Liver (tissue), 9 donors: Measurements from ENCODE around the gene TIMP1. TPM values are rescaled to one million over a fixed set of nuclear protein-coding genes. Genes with fewer than 3 reads are reported as not detected.

Source experiments
- DNase-seq: peaks from one replicate; pipeline ENCODE4 v3.0.0-alpha.2; 2017; ENCODE audit warnings: low spot score
- H3K27ac ChIP-seq, 2 donors: one replicate each; pipeline ENCODE4 v1.7.0; 2013; ENCODE audit warnings: inconsistent platforms in 2 of 2, low read length in 2 of 2, control low read depth in 1 of 2, low read depth in 1 of 2, mild to moderate bottlenecking in 1 of 2
- H3K27me3 ChIP-seq, 4 donors: one replicate each; pipeline versions ENCODE4 v1.6.1 to v1.7.0; 2013; ENCODE audit warnings: low read length in 3 of 4, inconsistent platforms in 1 of 4, mild to moderate bottlenecking in 1 of 4, moderate library complexity in 1 of 4; ENCODE audit not compliant: control insufficient read depth in 4 of 4, insufficient read depth in 4 of 4
- H3K36me3 ChIP-seq, 4 donors: one replicate each; pipeline versions ENCODE4 v1.6.1 to v1.7.0; 2013; ENCODE audit warnings: low read length in 3 of 4, mild to moderate bottlenecking in 3 of 4, low read depth in 1 of 4, moderate library complexity in 1 of 4; ENCODE audit not compliant: control insufficient read depth in 4 of 4, insufficient read depth in 3 of 4
- H3K4me1 ChIP-seq, 4 donors: one replicate each; pipeline versions ENCODE4 v1.6.1 to v1.7.0; 2013; ENCODE audit warnings: low read length in 3 of 4, mild to moderate bottlenecking in 3 of 4, moderate library complexity in 1 of 4; ENCODE audit not compliant: control insufficient read depth in 4 of 4, insufficient read depth in 4 of 4
- H3K4me3 ChIP-seq, 3 donors: one replicate each; pipeline versions ENCODE4 v1.6.1 to v1.7.0; 2013; ENCODE audit warnings: low read length in 3 of 3, control low read depth in 1 of 3, low read depth in 1 of 3, mild to moderate bottlenecking in 1 of 3
- H3K9ac ChIP-seq, 2 donors: one replicate each; pipeline ENCODE4 v1.7.0; 2013; ENCODE audit warnings: low read length in 2 of 2, mild to moderate bottlenecking in 2 of 2, moderate library complexity in 2 of 2, control low read depth in 1 of 2, low read depth in 1 of 2
- H3K9me3 ChIP-seq, 4 donors: one replicate each; pipeline versions ENCODE4 v1.6.1 to v1.7.0; 2013; ENCODE audit warnings: low read length in 3 of 4; ENCODE audit not compliant: control insufficient read depth in 4 of 4
- EGR1 ChIP-seq, 2 donors: IDR thresholded peaks; 2 replicates each; pipeline ENCODE4 v1.6.1; 2016 to 2018; ENCODE audit warnings: antibody characterized with exemption in 2 of 2, low read depth in 2 of 2
- FOXA1 ChIP-seq: IDR thresholded peaks from 2 replicates; pipeline ENCODE4 v1.6.1; 2016; ENCODE audit warnings: antibody characterized with exemption
- FOXA2 ChIP-seq: IDR thresholded peaks from 2 replicates; pipeline ENCODE4 v1.6.1; 2016; ENCODE audit warnings: antibody characterized with exemption
- GABPA ChIP-seq, 2 donors: IDR thresholded peaks in 1 of 2; conservative IDR thresholded peaks in 1 of 2; 2 replicates each; pipeline ENCODE4 v1.6.1; 2016; ENCODE audit warnings: antibody characterized with exemption in 2 of 2, mild to moderate bottlenecking in 1 of 2, moderate library complexity in 1 of 2
- HNF4A ChIP-seq, 2 donors: conservative IDR thresholded peaks; 2 replicates each; pipeline ENCODE4 v1.6.1; 2016; ENCODE audit warnings: antibody characterized with exemption in 2 of 2, mild to moderate bottlenecking in 2 of 2
- HNF4G ChIP-seq: IDR thresholded peaks from 2 replicates; pipeline ENCODE4 v1.6.1; 2016; ENCODE audit warnings: antibody characterized with exemption
- JUND ChIP-seq, 2 donors: IDR thresholded peaks; 2 replicates each; pipeline ENCODE4 v1.6.1; 2016; ENCODE audit warnings: antibody characterized with exemption in 2 of 2
- NR2F2 ChIP-seq: IDR thresholded peaks from 2 replicates; pipeline ENCODE4 v1.6.1; 2016; ENCODE audit warnings: antibody characterized with exemption
- RAD21 ChIP-seq, 2 donors: IDR thresholded peaks; 2 replicates each; pipeline ENCODE4 v1.6.1; 2016; ENCODE audit warnings: antibody characterized with exemption in 2 of 2, mild to moderate bottlenecking in 2 of 2
- RXRA ChIP-seq, 2 donors: IDR thresholded peaks; 2 replicates each; pipeline ENCODE4 v1.6.1; 2017 to 2018; ENCODE audit warnings: antibody characterized with exemption in 2 of 2, mild to moderate bottlenecking in 1 of 2
- SP1 ChIP-seq: IDR thresholded peaks from 2 replicates; pipeline ENCODE4 v1.6.1; 2018; ENCODE audit warnings: antibody characterized with exemption, mild to moderate bottlenecking
- TAF1 ChIP-seq: conservative IDR thresholded peaks from 2 replicates; pipeline ENCODE4 v1.6.1; 2016; ENCODE audit warnings: antibody characterized with exemption, mild to moderate bottlenecking
- YY1 ChIP-seq: IDR thresholded peaks from 2 replicates; pipeline ENCODE4 v1.6.1; 2016; ENCODE audit warnings: antibody characterized with exemption, mild to moderate bottlenecking
- WGBS: extraction: QIAGEN DNeasy Blood & Tissue Kit; methylation state at CpG from one replicate; pipeline ENCODE4 v1.1.7; 2013; 5-methylcytosine and 5-hydroxymethylcytosine counted together
- polyA plus RNA-seq, 2 donors: library from polyadenylated mRNA; stranded (reverse) in 1 of 2; unstranded in 1 of 2; fragments of 200-250 nt in 1 of 2; fragments of >200 nt in 1 of 2; fragmentation: Nextera tagmentation in 1 of 2; extraction: Ambion mirVana in 1 of 2; gene quantifications; one replicate each; pipeline versions ENCODE4 v1.2.1 to v1.2.3, GENCODE V29; 2013 to 2015
- total RNA-seq, 2 donors: library from RNA; depleted of rRNA; stranded (reverse); fragments of >200 nt; gene quantifications; one replicate each; pipeline ENCODE4 v1.2.3, GENCODE V29; 2014
- TF ChIP-seq, protein P1 (sequence below): IDR thresholded peaks from 2 replicates; pipeline ENCODE4 v1.6.1; 2016; ENCODE audit warnings: antibody characterized with exemption, mild to moderate bottlenecking
- TF ChIP-seq, protein P2 (sequence below): IDR thresholded peaks from 2 replicates; pipeline ENCODE4 v1.6.1; 2016; ENCODE audit warnings: antibody characterized with exemption
- TF ChIP-seq, protein P3 (sequence below): IDR thresholded peaks from 2 replicates; pipeline ENCODE4 v1.6.1; 2016; ENCODE audit warnings: antibody characterized with exemption
- TF ChIP-seq, protein P4 (sequence below): fragments of 150-350 bp; IDR thresholded peaks from 2 replicates; pipeline ENCODE4 v1.5.1; 2017; ENCODE audit warnings: improper control_type of control experiment, low read depth, low read length; ENCODE audit not compliant: missing input control
- TF ChIP-seq, protein P5 (sequence below): IDR thresholded peaks from 2 replicates; pipeline ENCODE4 v1.6.1; 2016; ENCODE audit warnings: antibody characterized with exemption
- donor health status: healthy.
- donor health status: healthy.
- donor health status: healthy.
- donor health status: healthy.
- donor health status: healthy.

The TIMP1 gene
- total and polyA plus RNA-seq, 4 donors, result 18.0 to 1,609 (median 146) TPM

DNA sequence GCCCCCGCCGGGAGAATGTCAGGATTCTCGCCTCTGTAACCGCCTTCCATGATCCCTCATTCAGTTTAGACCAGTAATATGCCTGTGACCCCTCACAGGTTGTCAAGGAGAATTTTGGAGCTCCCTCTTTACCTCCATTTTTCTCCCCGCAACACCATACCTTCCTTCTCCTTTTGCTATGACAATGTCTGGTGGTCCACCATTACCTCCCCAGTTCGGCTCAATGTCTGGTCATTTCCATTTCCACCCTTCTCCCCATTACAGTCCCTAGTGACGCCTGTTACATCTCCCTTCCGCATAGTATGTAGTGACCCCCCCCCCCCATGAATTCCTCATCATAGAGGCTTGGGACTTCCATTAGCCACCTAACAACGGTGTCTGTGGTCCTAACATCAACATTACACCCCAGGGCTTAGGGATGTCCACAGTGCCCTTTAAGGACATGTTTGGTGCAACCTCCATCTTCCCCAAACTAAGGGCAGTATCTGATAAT is 20.5 kb upstream of the TIMP1 start:
- Histone ChIP-seq H3K9ac (peak overlapping the region; percentile 1 to 69), H3K9me3 (no peaks in the 10 kb centered on the region), H3K4me3 (peak overlapping the region; percentile 64 to 82 (median 78)), H3K36me3 (peaks cover 0 to 21% (median 7%) of the 10 kb centered on the region in 4 donors), H3K4me1 (peaks cover 3 to 26% (median 19%) of the 10 kb centered on the region in 4 donors), H3K27ac (peak overlapping the region; percentile 89 to 91), H3K27me3 (no peaks in the 10 kb centered on the region)
- TF ChIP-seq, protein P1, sequence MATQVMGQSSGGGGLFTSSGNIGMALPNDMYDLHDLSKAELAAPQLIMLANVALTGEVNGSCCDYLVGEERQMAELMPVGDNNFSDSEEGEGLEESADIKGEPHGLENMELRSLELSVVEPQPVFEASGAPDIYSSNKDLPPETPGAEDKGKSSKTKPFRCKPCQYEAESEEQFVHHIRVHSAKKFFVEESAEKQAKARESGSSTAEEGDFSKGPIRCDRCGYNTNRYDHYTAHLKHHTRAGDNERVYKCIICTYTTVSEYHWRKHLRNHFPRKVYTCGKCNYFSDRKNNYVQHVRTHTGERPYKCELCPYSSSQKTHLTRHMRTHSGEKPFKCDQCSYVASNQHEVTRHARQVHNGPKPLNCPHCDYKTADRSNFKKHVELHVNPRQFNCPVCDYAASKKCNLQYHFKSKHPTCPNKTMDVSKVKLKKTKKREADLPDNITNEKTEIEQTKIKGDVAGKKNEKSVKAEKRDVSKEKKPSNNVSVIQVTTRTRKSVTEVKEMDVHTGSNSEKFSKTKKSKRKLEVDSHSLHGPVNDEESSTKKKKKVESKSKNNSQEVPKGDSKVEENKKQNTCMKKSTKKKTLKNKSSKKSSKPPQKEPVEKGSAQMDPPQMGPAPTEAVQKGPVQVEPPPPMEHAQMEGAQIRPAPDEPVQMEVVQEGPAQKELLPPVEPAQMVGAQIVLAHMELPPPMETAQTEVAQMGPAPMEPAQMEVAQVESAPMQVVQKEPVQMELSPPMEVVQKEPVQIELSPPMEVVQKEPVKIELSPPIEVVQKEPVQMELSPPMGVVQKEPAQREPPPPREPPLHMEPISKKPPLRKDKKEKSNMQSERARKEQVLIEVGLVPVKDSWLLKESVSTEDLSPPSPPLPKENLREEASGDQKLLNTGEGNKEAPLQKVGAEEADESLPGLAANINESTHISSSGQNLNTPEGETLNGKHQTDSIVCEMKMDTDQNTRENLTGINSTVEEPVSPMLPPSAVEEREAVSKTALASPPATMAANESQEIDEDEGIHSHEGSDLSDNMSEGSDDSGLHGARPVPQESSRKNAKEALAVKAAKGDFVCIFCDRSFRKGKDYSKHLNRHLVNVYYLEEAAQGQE, result no peak
- TF ChIP-seq, protein P2, sequence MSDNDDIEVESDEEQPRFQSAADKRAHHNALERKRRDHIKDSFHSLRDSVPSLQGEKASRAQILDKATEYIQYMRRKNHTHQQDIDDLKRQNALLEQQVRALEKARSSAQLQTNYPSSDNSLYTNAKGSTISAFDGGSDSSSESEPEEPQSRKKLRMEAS, result no peak
- TF ChIP-seq FOXA1 (no peak), JUND (IDR thresholded peaks at IDR 0.05) (no peak), EGR1 (IDR thresholded peaks at IDR 0.05; ENCODE audit: low read depth in 2 of 2) (no peak), HNF4G (no peak), SP1 (no peak), RAD21 (IDR thresholded peaks at IDR 0.05) (no peak), GABPA (IDR thresholded peaks at IDR 0.05 in 1 of 2, conservative IDR thresholded peaks at IDR 0.05 in 1 of 2) (no peak), RXRA (IDR thresholded peaks at IDR 0.05) (no peak), FOXA2 (no peak), TAF1 (no peak), HNF4A (conservative IDR thresholded peaks at IDR 0.05) (no peak), YY1 (no peak), NR2F2 (no peak)
- TF ChIP-seq, protein P3, sequence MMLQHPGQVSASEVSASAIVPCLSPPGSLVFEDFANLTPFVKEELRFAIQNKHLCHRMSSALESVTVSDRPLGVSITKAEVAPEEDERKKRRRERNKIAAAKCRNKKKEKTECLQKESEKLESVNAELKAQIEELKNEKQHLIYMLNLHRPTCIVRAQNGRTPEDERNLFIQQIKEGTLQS, result no peak
- TF ChIP-seq, protein P4, sequence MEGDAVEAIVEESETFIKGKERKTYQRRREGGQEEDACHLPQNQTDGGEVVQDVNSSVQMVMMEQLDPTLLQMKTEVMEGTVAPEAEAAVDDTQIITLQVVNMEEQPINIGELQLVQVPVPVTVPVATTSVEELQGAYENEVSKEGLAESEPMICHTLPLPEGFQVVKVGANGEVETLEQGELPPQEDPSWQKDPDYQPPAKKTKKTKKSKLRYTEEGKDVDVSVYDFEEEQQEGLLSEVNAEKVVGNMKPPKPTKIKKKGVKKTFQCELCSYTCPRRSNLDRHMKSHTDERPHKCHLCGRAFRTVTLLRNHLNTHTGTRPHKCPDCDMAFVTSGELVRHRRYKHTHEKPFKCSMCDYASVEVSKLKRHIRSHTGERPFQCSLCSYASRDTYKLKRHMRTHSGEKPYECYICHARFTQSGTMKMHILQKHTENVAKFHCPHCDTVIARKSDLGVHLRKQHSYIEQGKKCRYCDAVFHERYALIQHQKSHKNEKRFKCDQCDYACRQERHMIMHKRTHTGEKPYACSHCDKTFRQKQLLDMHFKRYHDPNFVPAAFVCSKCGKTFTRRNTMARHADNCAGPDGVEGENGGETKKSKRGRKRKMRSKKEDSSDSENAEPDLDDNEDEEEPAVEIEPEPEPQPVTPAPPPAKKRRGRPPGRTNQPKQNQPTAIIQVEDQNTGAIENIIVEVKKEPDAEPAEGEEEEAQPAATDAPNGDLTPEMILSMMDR, result no peak
- TF ChIP-seq, protein P5, sequence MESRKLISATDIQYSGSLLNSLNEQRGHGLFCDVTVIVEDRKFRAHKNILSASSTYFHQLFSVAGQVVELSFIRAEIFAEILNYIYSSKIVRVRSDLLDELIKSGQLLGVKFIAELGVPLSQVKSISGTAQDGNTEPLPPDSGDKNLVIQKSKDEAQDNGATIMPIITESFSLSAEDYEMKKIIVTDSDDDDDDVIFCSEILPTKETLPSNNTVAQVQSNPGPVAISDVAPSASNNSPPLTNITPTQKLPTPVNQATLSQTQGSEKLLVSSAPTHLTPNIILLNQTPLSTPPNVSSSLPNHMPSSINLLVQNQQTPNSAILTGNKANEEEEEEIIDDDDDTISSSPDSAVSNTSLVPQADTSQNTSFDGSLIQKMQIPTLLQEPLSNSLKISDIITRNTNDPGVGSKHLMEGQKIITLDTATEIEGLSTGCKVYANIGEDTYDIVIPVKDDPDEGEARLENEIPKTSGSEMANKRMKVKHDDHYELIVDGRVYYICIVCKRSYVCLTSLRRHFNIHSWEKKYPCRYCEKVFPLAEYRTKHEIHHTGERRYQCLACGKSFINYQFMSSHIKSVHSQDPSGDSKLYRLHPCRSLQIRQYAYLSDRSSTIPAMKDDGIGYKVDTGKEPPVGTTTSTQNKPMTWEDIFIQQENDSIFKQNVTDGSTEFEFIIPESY, result no peak
- DNase-seq, result no peak
- WGBS, result 4% methylated on average over 9 of the region's 9 CpGs
